Endodermal cell (in vitro differentiated cells): Measurements from ENCODE around the gene RGS3. TPM values are rescaled to one million over a fixed set of nuclear protein-coding genes. Genes with fewer than 3 reads are reported as not detected.
A peak's percentile ranks its signal among the peaks of the same experiment; 100 is the strongest.

Experiments
- DNase-seq: peaks from one replicate; pipeline ENCODE4 v3.0.0-alpha.2; 2017
- H3K27ac ChIP-seq: 2 replicates; pipeline ENCODE4 v1.5.1; 2013; ENCODE audit warnings: mild to moderate bottlenecking, low read depth, low read length, moderate library complexity
- H3K27me3 ChIP-seq: 2 replicates; pipeline ENCODE4 v1.6.1; 2013; ENCODE audit warnings: mild to moderate bottlenecking, low read length, moderate library complexity; ENCODE audit not compliant: insufficient read depth, control insufficient read depth, poor library complexity, severe bottlenecking
- H3K36me3 ChIP-seq: 2 replicates; pipeline ENCODE4 v1.7.0; 2013; ENCODE audit warnings: mild to moderate bottlenecking, low read length, moderate library complexity; ENCODE audit not compliant: control insufficient read depth, insufficient read depth
- H3K4me1 ChIP-seq: one replicate; pipeline ENCODE4 v1.7.0; 2013; ENCODE audit warnings: low read length; ENCODE audit not compliant: control insufficient read depth, insufficient read depth
- H3K4me3 ChIP-seq: 2 replicates; pipeline ENCODE4 v1.5.1; 2013; ENCODE audit warnings: mild to moderate bottlenecking, low read length, moderate library complexity
- H3K9ac ChIP-seq: 2 replicates; pipeline ENCODE4 v1.6.1; 2013; ENCODE audit warnings: mild to moderate bottlenecking, low read length, moderate library complexity; ENCODE audit not compliant: poor library complexity, severe bottlenecking; ENCODE audit errors: extremely low read depth
- H3K9me3 ChIP-seq: 2 replicates; pipeline ENCODE4 v1.6.1; 2013; ENCODE audit warnings: mild to moderate bottlenecking, low read length, moderate library complexity; ENCODE audit not compliant: control insufficient read depth
- H3K27ac Mint-ChIP-seq: 2 replicates; pipeline ENCODE4 v1.8.0; 2020; ENCODE audit warnings: mixed read lengths
- H3K27me3 Mint-ChIP-seq: 2 replicates; pipeline ENCODE4 v1.8.0; 2021; ENCODE audit warnings: mild to moderate bottlenecking, mixed read lengths; ENCODE audit not compliant: insufficient read depth
- H3K36me3 Mint-ChIP-seq: 2 replicates; pipeline ENCODE4 v1.8.0; 2020; ENCODE audit warnings: low read depth, mixed read lengths
- H3K4me1 Mint-ChIP-seq: 2 replicates; pipeline ENCODE4 v1.8.0; 2020; ENCODE audit warnings: mixed read lengths
- H3K4me3 Mint-ChIP-seq: 2 replicates; pipeline ENCODE4 v1.8.0; 2020; ENCODE audit warnings: mild to moderate bottlenecking, moderate library complexity, mixed read lengths
- H3K9me3 Mint-ChIP-seq: 2 replicates; pipeline ENCODE4 v1.8.0; 2020; ENCODE audit warnings: mild to moderate bottlenecking, mixed read lengths
- WGBS, 2 experiments: methylation state at CpG; one replicate each; pipeline versions ENCODE4 v1.1.5 to v1.1.7; 2013; ENCODE audit warnings: missing lambda C conversion rate in 2 of 2, mixed read lengths in 1 of 2; ENCODE audit not compliant: insufficient coverage in 1 of 2, insufficient read length in 1 of 2; 5-methylcytosine and 5-hydroxymethylcytosine counted together
- total RNA-seq, 2 donors: library from RNA; stranded (reverse); fragmentation: NEBNext Ultra II Directional in 1 of 2; extraction: Animal tissue kit (Norgen Biotek cat#: 25700) in 1 of 2; gene quantifications; 2 replicates in 1 of 2; 3 replicates in 1 of 2; pipeline ENCODE4 v1.2.1, GENCODE V29; 2021
- TF ChIP-seq, protein P1 (sequence below): fragments of 200-600 bp; sonication (generic); conservative IDR thresholded peaks from 2 replicates; pipeline ENCODE4 v1.5.0; 2021; ENCODE audit warnings: antibody characterized with exemption, mild to moderate bottlenecking

RGS3 gene
- total RNA-seq, 2 donors from 2014 or later = 20.7 to 40.3 TPM

DNA sequence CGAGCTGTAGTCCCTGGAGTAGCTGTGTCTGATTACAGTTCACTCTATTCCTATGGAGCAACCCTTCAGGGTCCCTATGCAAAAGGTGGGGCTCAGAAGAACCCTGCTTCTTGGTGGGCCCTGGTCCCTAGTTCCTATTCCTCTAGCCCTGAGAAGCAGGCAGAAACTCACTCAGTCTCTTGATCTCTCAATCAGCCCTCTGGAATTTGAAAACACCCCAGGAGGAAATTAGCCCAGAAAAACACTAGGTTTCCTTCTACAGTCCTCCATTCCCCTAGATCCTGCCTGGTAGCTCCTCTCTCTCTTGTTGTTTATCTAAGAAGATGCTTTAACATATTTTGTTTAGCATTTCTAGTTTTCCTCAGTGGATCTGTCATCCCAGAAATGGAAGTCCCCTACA lies 7.6 kb downstream of the RGS3 start:
- Mint-ChIP-seq H3K36me3 (no peaks in the 10 kb centered on the region), H3K4me3 (no peak overlapping the region), H3K27ac (peak overlapping the region; percentile 4), H3K4me1 (peaks cover 6% of the 10 kb centered on the region), H3K9me3 (no peaks in the 10 kb centered on the region), H3K27me3 (peaks cover 5% of the 10 kb centered on the region)
- Histone ChIP-seq H3K27ac (no peak overlapping the region), H3K4me3 (no peak overlapping the region), H3K4me1 (no peaks in the 10 kb centered on the region), H3K36me3 (no peaks in the 10 kb centered on the region), H3K9ac (no peak overlapping the region), H3K9me3 (peaks cover 3% of the 10 kb centered on the region), H3K27me3 (peaks cover 3% of the 10 kb centered on the region)
- TF ChIP-seq, protein P1, sequence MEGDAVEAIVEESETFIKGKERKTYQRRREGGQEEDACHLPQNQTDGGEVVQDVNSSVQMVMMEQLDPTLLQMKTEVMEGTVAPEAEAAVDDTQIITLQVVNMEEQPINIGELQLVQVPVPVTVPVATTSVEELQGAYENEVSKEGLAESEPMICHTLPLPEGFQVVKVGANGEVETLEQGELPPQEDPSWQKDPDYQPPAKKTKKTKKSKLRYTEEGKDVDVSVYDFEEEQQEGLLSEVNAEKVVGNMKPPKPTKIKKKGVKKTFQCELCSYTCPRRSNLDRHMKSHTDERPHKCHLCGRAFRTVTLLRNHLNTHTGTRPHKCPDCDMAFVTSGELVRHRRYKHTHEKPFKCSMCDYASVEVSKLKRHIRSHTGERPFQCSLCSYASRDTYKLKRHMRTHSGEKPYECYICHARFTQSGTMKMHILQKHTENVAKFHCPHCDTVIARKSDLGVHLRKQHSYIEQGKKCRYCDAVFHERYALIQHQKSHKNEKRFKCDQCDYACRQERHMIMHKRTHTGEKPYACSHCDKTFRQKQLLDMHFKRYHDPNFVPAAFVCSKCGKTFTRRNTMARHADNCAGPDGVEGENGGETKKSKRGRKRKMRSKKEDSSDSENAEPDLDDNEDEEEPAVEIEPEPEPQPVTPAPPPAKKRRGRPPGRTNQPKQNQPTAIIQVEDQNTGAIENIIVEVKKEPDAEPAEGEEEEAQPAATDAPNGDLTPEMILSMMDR = no peak
- WGBS, 2 experiments = 83% methylated on average over 1 of the region's 1 CpG; no CpG with 5 or more reads in 1 of the 2 experiments
- DNase-seq = no peak

DNA sequence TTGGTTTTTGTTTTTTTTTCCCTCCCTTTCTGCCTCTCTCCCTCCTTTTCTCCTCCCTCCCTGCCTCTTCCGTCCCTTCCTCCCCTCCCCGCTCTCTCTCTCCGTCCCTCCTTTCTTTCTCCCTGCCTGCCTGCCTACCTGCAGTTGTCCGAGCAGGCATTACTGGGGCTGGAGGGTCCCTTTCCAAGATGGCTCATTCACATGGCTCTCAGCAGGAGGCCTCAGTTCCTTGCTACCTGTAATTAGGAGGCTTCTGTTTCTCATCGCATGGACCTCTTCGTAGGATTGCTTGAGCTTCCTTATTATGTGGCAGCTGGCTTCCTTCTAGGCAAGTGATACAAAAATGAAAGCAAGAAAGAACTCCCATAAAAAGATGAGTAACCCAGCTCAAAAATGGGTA lies 8.0 kb downstream of the RGS3 start:
- Histone ChIP-seq H3K4me3 (no peak overlapping the region), H3K27me3 (no peaks in the 10 kb centered on the region), H3K4me1 (no peaks in the 10 kb centered on the region), H3K27ac (no peak overlapping the region), H3K9ac (no peak overlapping the region), H3K9me3 (peaks cover 3% of the 10 kb centered on the region), H3K36me3 (no peaks in the 10 kb centered on the region)
- peak overlapping the region; percentile 4 for H3K27ac Mint-ChIP-seq
- TF ChIP-seq, protein P1 = no peak
- no peaks in the 10 kb centered on the region for H3K9me3 Mint-ChIP-seq
- DNase-seq = peak; percentile 64
- no peak overlapping the region for H3K4me3 Mint-ChIP-seq
- H3K36me3 Mint-ChIP-seq = no peaks in the 10 kb centered on the region
- H3K27me3 Mint-ChIP-seq = peaks cover 2% of the 10 kb centered on the region
- peaks cover 6% of the 10 kb centered on the region for H3K4me1 Mint-ChIP-seq
- WGBS, 2 experiments = 55 to 74% methylated on average over 2 to 6 of the region's 6 CpGs

DNA sequence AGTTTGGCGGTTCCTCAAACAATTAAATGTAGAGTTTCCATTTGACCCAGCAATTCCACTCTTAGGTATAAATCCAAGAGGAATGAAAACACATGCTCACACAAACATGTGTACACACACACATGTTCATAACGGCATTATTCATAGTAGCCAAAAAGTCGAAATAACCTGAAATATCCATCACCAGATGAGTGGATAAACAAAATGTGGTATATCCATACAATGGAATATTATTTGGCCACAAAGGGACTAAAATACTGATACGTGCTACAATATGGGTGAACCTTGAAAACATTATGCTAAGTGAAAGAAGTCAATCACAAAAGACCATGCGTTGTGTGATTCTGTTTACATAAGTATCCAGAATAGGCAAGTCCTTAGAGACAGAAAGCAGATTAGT lies 8.7 kb downstream of the RGS3 start:
- peaks cover 3% of the 10 kb centered on the region for H3K9me3 ChIP-seq
- Mint-ChIP-seq H3K9me3 (no peaks in the 10 kb centered on the region), H3K4me3 (no peak overlapping the region), H3K27ac (no peak overlapping the region), H3K4me1 (peaks cover 6% of the 10 kb centered on the region), H3K27me3 (peaks cover 2% of the 10 kb centered on the region), H3K36me3 (no peaks in the 10 kb centered on the region)
- H3K27me3 ChIP-seq = no peaks in the 10 kb centered on the region
- H3K4me3 ChIP-seq = no peak overlapping the region
- no peak overlapping the region for H3K27ac ChIP-seq
- WGBS, 2 experiments = 90 to 94% methylated on average over 2 to 5 of the region's 5 CpGs
- H3K9ac ChIP-seq = no peak overlapping the region
- H3K36me3 ChIP-seq = no peaks in the 10 kb centered on the region
- no peak for DNase-seq
- no peaks in the 10 kb centered on the region for H3K4me1 ChIP-seq
- TF ChIP-seq, protein P1 = no peak
